H1 (cell line): ENCODE results near the gene RHD. TPM values are rescaled to one million over a fixed set of nuclear protein-coding genes. Genes with fewer than 3 reads are reported as not detected.

Experiments used
- polyA plus RNA-seq, 7 experiments: library from polyadenylated mRNA; depleted of rRNA in 3 of 7; stranded (reverse) in 5 of 7; unstranded in 2 of 7; fragments of >200 nt in 5 of 7; fragments of 200-250 nt in 2 of 7; gene quantifications; 1 replicate in 5 of 7; 2 replicates in 1 of 7; 4 replicates in 1 of 7; pipeline versions ENCODE4 v1.2.1 to v1.2.3, GENCODE V29; 2011 to 2013; ENCODE audit warnings: missing spikeins in 2 of 7, mixed read lengths in 2 of 7
- total RNA-seq: library from RNA; stranded (reverse); fragmentation: NEBNext Ultra II Directional; extraction: Animal tissue kit (Norgen Biotek cat#: 25700); gene quantifications from 2 replicates; pipeline ENCODE4 v1.2.1, GENCODE V29; 2021
- TF ChIP-seq, protein P1 (sequence below): fragments of 300-600 bp; sonication (generic); IDR thresholded peaks from 2 replicates; pipeline ENCODE4 v1.7.1; 2012; ENCODE audit warnings: low read length, moderate library complexity, mild to moderate bottlenecking, inconsistent platforms; ENCODE audit not compliant: insufficient replicate concordance

Gene RHD
- total and polyA plus RNA-seq, 2 of the 8 experiments (the other 6 are each of a cell fraction or from before 2014, with no cell fraction given) = 0.21 TPM; not detected in 1

DNA sequence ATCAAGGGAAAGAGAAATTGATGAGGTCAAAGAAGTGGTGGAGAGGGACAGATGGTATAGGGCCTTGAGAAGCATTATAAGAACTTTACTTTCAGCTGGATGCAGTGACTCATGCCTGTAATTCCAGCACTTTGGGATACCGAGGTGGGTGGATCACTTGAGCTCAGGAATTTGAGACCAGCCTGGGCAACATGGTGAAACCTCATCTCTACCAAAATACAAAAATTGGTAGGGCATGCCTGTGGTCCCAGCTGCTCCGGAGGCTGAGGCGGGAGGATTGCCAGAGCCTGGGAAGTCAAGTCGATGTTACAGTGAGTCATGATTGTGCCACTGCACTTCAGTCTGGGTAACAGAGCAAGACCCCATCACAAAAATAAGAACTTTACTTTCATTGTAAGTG, 71.6 kb downstream of the RHD start (continued):
- TF ChIP-seq, protein P1, sequence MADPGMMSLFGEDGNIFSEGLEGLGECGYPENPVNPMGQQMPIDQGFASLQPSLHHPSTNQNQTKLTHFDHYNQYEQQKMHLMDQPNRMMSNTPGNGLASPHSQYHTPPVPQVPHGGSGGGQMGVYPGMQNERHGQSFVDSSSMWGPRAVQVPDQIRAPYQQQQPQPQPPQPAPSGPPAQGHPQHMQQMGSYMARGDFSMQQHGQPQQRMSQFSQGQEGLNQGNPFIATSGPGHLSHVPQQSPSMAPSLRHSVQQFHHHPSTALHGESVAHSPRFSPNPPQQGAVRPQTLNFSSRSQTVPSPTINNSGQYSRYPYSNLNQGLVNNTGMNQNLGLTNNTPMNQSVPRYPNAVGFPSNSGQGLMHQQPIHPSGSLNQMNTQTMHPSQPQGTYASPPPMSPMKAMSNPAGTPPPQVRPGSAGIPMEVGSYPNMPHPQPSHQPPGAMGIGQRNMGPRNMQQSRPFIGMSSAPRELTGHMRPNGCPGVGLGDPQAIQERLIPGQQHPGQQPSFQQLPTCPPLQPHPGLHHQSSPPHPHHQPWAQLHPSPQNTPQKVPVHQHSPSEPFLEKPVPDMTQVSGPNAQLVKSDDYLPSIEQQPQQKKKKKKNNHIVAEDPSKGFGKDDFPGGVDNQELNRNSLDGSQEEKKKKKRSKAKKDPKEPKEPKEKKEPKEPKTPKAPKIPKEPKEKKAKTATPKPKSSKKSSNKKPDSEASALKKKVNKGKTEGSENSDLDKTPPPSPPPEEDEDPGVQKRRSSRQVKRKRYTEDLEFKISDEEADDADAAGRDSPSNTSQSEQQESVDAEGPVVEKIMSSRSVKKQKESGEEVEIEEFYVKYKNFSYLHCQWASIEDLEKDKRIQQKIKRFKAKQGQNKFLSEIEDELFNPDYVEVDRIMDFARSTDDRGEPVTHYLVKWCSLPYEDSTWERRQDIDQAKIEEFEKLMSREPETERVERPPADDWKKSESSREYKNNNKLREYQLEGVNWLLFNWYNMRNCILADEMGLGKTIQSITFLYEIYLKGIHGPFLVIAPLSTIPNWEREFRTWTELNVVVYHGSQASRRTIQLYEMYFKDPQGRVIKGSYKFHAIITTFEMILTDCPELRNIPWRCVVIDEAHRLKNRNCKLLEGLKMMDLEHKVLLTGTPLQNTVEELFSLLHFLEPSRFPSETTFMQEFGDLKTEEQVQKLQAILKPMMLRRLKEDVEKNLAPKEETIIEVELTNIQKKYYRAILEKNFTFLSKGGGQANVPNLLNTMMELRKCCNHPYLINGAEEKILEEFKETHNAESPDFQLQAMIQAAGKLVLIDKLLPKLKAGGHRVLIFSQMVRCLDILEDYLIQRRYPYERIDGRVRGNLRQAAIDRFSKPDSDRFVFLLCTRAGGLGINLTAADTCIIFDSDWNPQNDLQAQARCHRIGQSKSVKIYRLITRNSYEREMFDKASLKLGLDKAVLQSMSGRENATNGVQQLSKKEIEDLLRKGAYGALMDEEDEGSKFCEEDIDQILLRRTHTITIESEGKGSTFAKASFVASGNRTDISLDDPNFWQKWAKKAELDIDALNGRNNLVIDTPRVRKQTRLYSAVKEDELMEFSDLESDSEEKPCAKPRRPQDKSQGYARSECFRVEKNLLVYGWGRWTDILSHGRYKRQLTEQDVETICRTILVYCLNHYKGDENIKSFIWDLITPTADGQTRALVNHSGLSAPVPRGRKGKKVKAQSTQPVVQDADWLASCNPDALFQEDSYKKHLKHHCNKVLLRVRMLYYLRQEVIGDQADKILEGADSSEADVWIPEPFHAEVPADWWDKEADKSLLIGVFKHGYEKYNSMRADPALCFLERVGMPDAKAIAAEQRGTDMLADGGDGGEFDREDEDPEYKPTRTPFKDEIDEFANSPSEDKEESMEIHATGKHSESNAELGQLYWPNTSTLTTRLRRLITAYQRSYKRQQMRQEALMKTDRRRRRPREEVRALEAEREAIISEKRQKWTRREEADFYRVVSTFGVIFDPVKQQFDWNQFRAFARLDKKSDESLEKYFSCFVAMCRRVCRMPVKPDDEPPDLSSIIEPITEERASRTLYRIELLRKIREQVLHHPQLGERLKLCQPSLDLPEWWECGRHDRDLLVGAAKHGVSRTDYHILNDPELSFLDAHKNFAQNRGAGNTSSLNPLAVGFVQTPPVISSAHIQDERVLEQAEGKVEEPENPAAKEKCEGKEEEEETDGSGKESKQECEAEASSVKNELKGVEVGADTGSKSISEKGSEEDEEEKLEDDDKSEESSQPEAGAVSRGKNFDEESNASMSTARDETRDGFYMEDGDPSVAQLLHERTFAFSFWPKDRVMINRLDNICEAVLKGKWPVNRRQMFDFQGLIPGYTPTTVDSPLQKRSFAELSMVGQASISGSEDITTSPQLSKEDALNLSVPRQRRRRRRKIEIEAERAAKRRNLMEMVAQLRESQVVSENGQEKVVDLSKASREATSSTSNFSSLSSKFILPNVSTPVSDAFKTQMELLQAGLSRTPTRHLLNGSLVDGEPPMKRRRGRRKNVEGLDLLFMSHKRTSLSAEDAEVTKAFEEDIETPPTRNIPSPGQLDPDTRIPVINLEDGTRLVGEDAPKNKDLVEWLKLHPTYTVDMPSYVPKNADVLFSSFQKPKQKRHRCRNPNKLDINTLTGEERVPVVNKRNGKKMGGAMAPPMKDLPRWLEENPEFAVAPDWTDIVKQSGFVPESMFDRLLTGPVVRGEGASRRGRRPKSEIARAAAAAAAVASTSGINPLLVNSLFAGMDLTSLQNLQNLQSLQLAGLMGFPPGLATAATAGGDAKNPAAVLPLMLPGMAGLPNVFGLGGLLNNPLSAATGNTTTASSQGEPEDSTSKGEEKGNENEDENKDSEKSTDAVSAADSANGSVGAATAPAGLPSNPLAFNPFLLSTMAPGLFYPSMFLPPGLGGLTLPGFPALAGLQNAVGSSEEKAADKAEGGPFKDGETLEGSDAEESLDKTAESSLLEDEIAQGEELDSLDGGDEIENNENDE = no peak
